HG03139 (cell line): Measurements from ENCODE around the gene CRABP2.

Source experiments
- ATAC-seq: cut with Tn5 transposase; IDR thresholded peaks from one replicate; pipeline ENCODE4 v1.9.1; 2021; ENCODE audit not compliant: unreplicated experiment

The CRABP2 gene

GRCh38 chr1:156656806-156657740, 48.3 kb downstream of the CRABP2 start:
- ATAC-seq, result no peak

- ATAC-seq, result no peak
Measured at GRCh38 chr1:156655904-156656516, 49.4 kb downstream of the CRABP2 start.

GRCh38 chr1:156655151-156655903, 50.1 kb downstream of the CRABP2 start:
- ATAC-seq, result no peak

- ATAC-seq, result no peak
Measured at GRCh38 chr1:156654700-156655099, 50.7 kb downstream of the CRABP2 start.

- no peak for ATAC-seq
Measured at GRCh38 chr1:156652992-156653355, 52.4 kb downstream of the CRABP2 start.

- no peak for ATAC-seq
Measured at GRCh38 chr1:156652131-156652991, 53.0 kb downstream of the CRABP2 start.
